Measurements from ENCODE around the gene RGS6.
"Not testable (repeated sequence)": the region's sequence is repeated elsewhere in the genome, so short reads cannot be mapped to it uniquely, and the experiment has no call there.

The RGS6 gene

GRCh38 chr14:71932229-71932981 lies at the start of gene RGS6:
Gene RGS6 (plus strand): TSS chr14:71932429.
- DNase-seq: peak; percentile 20

- no peak for DNase-seq
Observed at GRCh38 chr14:71883094-71883493, 49.1 kb upstream of the RGS6 start.

GRCh38 chr14:71885301-71885700 lies 46.9 kb upstream of the RGS6 start:
- no peak for DNase-seq

GRCh38 chr14:71887802-71888201 lies 44.4 kb upstream of the RGS6 start:
- DNase-seq: not testable (repeated sequence)

- no peak for DNase-seq
Observed at GRCh38 chr14:71890541-71890940, 41.7 kb upstream of the RGS6 start.

- no peak for DNase-seq
Observed at GRCh38 chr14:71891185-71891584, 41.0 kb upstream of the RGS6 start.

- DNase-seq: no peak
Observed at GRCh38 chr14:71891970-71892369, 40.3 kb upstream of the RGS6 start.

GRCh38 chr14:71905031-71905430 lies 27.2 kb upstream of the RGS6 start:
- no peak for DNase-seq

- DNase-seq: no peak
Observed at GRCh38 chr14:71905860-71906259, 26.4 kb upstream of the RGS6 start.

- no peak for DNase-seq
Observed at GRCh38 chr14:71907793-71908515, 24.3 kb upstream of the RGS6 start.

- DNase-seq: no peak
Observed at GRCh38 chr14:71911669-71912068, 20.6 kb upstream of the RGS6 start.

- DNase-seq: no peak
Observed at GRCh38 chr14:71913342-71913741, 18.9 kb upstream of the RGS6 start.

- no peak for DNase-seq
Observed at GRCh38 chr14:71918955-71919354, 13.3 kb upstream of the RGS6 start.

GRCh38 chr14:71923513-71923912 lies 8.7 kb upstream of the RGS6 start:
- DNase-seq: no peak

GRCh38 chr14:71931492-71932228 lies 569 bp upstream of the RGS6 start:
- no peak for DNase-seq

- no peak for DNase-seq
Observed at GRCh38 chr14:71933001-71933587, 865 bp downstream of the RGS6 start.

- not testable (repeated sequence) for DNase-seq
Observed at GRCh38 chr14:71938273-71938672, 6.0 kb downstream of the RGS6 start.

- not testable (repeated sequence) for DNase-seq
Observed at GRCh38 chr14:71939344-71939743, 7.1 kb downstream of the RGS6 start.

GRCh38 chr14:71940500-71940899 lies 8.3 kb downstream of the RGS6 start:
- not testable (repeated sequence) for DNase-seq

GRCh38 chr14:71941616-71942015 lies 9.4 kb downstream of the RGS6 start:
- not testable (repeated sequence) for DNase-seq

GRCh38 chr14:71942904-71943694 lies 10.9 kb downstream of the RGS6 start:
- no peak for DNase-seq

GRCh38 chr14:71943695-71944018 lies 11.4 kb downstream of the RGS6 start:
- DNase-seq: no peak
